GM19043 (cell line): ENCODE measurements around the gene LUC7L.
"Not testable (repeated sequence)": the region's sequence is repeated elsewhere in the genome, so short reads cannot be mapped to it uniquely, and the experiment has no call there.

Source experiments
- ATAC-seq: cut with Tn5 transposase; IDR thresholded peaks from one replicate; pipeline ENCODE4 v1.9.1; 2021; ENCODE audit warnings: low read depth; ENCODE audit not compliant: unreplicated experiment

Gene LUC7L

DNA sequence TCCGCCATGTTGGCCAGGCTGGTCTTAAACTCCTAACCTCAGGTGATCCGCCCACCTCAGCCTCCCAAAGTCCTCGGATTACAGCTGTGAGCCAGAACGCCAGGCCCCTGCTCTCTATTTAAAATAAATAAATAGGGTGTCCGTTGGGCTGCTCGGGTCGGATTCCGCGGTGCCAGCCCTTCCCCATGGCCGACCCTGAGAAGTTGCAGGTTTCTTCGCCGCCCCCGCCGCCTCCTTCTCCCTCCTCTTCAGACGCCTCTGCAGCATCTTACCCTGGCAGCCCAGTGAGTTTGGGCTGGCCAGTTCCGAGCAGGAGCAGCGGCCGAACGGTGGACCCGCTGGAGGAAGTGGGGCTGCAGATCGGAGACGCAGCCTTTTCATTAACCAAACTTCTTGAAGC is 1.7 kb upstream of the LUC7L start:
- no peak for ATAC-seq

- not testable (repeated sequence) for ATAC-seq
These were observed 1.1 kb upstream of the LUC7L start for GRCh38 chr16:230351-230750.

DNA sequence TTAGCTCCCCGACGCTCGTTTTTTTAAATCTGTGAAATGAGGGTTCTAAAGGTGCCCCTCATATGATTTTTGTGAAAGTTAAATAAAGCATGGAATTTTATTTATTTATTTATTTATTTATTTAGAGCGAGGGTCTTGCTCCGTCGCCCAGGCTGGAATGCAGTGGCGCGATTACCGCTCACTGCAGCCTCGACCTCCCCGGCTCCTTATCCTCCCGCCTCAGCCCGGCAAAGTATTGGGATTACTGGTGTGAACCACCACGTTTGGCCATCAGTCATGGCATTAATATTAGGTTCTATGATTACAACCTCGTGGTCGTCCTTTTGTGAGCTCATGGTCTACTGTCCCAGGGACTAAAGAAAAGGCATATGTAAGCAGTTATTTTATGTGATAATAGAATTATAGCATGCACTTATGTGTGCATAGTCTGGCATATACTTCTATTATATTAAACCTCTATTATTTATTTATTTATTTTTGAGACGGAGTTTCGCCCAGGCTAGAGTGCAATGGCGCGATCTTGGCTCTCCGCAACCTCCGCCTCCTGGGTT is 557 bp upstream of the LUC7L start:
- ATAC-seq = no peak

DNA sequence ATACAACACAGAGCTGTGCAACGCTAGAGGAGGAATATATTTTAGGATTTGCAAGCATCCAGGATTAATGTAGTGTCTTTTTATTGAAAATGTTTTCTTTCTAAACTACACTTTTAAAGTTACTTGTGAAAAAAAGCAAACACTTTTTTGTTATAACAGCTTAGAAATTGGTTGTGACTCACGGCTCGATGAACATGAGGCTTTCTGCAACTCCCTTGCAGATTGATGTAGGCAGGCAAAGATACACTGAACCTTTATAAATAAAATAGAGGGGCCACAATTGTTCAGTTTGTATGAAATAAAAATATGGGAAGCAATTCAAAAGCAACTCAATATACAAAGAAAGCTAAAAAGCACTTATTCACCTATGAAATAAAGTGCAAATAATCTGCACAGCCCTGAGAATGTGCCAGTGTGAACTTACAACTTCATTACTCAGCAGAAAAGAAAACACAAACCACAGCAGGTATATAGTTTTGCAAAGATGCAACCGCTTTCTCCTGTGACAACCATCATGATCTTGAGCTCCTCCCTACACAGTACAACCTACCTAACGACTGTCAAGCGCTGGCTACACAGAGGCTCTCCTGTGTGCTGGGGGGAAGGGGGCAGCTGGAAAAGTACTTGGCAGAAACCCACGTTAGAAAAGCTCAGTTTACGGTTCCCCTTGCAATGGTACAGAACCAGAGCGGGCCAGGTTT is 948 bp downstream of the LUC7L start:
- no peak for ATAC-seq

GRCh38 chr16:220021-220420 is 9.2 kb downstream of the LUC7L start:
- no peak for ATAC-seq

- ATAC-seq = no peak
These were observed 16.2 kb downstream of the LUC7L start for GRCh38 chr16:212999-213398.

- ATAC-seq = not testable (repeated sequence)
These were observed 17.5 kb downstream of the LUC7L start for GRCh38 chr16:211631-212180.

DNA sequence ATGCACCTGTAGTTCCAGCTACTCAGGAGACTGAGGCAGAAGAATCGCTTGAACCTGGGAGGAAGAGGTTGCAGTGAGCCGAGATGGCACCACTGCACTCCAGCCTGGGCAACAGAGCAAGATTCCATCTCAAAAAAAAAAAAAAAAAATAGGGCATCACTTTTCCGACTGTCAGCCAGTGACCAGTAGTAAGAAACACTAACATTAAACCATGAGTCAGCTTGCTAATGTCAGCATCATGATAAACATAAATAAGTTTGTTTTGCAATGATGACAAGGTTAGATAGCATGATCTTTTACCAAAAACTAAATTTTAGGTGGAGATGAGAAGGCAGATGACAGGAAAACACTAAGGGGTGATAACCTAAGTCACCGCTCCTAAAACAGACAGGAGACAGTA is 19.9 kb downstream of the LUC7L start:
- ATAC-seq = not testable (repeated sequence)

GRCh38 chr16:204046-204445 is 25.2 kb downstream of the LUC7L start:
- not testable (repeated sequence) for ATAC-seq

GRCh38 chr16:203246-203645 is 26.0 kb downstream of the LUC7L start:
- ATAC-seq = no peak

DNA sequence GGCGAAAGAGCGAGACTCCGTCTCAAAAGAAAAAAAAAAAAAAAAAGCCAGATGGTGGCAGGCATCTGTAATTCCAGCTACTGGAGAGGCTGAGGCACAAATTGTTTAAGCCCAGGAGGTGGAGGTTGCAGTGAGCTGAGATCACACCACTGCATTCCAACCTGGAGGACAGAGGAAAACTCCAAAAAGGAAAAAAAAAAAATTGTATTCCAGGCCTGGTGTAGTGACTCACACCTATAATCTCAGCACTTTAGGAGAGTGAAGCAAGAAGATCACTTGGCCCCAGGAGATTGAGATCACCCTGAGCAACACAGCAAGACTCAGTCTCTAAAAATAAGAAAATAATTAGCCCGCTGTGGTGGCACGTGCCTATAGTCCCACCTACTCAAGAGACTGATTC is 28.9 kb downstream of the LUC7L start:
- ATAC-seq = no peak

DNA sequence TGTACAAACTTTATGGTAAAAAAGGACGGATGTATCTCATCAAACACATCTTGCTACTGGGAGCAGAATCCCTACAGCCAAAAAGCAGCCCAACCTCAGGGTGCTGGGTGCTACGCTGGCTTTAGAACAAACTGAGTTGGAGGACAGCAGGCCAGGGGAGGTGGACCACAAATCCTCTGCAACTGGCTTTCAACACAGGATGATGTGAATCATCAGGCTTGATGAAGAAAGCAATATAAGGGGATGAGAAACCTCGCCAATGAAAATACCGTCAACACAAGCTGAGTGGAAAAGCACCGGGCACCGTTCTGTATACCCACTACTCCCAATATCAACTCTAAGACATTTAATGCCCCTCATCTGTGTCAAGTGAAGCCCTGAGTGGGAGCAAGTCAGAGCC is 34.7 kb downstream of the LUC7L start:
- ATAC-seq = no peak

DNA sequence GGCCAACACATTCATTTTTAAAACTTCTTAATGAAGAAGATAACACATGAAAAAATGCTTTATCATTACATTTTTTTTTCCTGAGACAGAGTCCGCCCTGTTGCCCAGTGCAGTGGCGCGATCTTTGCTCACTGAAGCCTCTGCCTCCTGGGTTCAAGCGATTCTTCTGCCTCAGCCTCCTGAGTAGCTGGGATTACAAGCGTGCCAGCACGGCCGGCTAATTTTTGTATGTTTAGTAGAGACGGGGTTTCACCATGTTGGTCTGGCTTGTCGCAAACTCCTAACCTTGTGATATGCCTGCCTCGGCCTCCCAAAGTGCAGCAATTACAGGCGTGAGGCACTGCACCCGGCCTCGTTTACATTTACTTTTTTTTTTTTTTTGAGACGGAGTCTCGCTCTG is 35.8 kb downstream of the LUC7L start:
- no peak for ATAC-seq

DNA sequence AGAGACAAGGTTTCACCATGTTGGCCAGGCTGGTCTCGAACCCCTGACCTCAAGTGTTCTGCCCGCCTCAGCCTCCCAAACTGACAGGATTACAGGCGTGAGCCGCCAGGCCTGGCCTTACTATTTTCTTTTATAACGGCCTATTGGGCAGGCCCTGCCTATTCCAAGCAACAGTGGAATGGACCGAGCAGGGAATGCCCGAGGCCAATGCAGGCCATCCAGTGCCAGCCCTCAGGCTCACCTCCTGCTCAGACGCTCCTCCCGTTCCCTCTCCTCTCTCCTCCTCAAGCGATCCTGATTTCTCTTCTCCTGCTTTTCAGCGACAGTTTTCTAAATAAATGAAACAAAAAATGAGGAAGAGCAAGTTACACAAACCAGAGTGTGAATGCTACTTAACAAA is 36.6 kb downstream of the LUC7L start:
- no peak for ATAC-seq

- ATAC-seq = no peak
These were observed 37.4 kb downstream of the LUC7L start for GRCh38 chr16:191831-192230.

- no peak for ATAC-seq
These were observed 39.6 kb downstream of the LUC7L start for GRCh38 chr16:189604-190186.

- no peak for ATAC-seq
These were observed 40.6 kb downstream of the LUC7L start for GRCh38 chr16:188674-189073.

DNA sequence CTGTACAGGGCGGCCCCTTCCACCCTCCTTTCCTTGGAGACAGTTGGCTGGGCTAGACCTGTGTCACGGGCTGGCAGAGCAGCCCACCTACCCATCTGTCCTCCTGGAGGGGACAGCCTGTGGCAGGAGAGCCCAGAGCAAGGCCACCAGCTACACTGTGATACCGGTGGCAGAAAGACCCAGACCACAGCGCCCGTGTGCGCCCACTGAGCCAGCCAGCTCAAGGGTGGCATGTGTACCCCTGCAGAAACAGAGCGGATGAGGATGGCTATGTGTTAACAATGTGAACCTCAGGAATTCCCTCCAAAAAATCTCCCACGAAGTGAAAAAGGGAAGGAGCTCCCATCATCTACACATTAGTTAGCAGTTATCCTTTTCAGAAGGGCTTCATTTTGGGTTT is 41.9 kb downstream of the LUC7L start:
- ATAC-seq = no peak

DNA sequence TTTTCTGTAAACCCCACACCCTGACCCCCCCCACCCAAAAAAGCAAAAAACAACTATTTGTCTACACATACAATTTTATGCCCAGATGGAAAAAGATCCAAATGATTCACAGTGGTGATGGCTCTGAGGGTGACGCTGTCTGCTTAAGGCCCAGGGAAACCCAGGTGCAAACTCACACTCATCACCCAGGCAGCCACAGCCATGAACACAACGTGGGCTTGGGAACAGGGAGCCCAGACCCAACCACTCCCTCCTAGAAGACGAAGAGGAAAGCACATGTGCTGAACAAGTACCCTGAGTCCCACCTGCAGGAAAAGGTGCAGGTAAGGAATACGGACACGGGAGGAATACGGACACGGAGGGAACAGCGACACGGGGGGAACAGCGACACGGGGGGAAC is 43.6 kb downstream of the LUC7L start:
- ATAC-seq = no peak

DNA sequence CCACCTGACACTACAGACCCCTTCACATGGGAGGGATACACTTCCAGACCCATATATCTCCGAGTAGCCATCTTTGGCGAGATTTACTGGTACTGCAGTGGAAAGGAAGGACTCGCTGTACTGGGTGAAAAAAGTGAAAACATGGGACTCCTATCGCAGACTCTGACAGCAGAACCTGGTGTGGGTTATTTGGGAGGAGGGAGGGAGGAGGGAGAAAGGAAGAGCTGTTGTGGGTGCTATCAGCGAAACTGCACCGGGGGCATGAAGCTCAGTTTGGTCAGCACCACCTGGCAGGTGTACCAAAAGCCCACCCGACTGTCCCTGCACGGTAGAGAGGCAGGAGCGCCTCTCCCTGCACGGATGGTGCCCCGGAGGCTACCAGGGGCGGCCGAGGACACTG is 44.0 kb downstream of the LUC7L start:
- no peak for ATAC-seq

GRCh38 chr16:183005-183404 is 46.2 kb downstream of the LUC7L start:
- no peak for ATAC-seq

DNA sequence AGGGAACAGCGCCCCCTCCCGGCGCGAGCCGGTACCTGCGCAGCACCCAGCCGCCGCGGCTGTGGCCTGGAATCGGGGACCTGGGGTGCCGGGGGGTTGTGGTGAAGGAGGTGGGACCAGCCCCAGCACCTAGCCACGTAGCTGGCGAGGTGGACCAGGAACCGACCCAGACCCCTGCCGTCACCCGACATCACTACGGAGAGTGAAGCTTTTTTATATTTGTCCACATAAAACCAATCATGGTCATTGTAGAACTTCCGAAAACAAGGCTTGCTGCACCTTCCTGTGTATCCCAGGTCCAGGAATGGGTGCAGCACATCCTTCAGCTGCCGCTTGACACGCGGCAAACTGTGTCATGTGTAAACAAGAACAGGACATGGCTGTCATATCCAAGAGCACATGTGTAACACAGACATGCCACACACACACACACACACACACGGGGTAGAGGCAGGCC is 47.7 kb downstream of the LUC7L start:
- no peak for ATAC-seq
